Glomerular endothelial cell (primary cell): ENCODE measurements around the gene JUP. TPM values are rescaled to one million over a fixed set of nuclear protein-coding genes. Genes with fewer than 3 reads are reported as not detected.

Experiments
- DNase-seq: peaks from one replicate; pipeline ENCODE4 v3.0.0-alpha.2; 2011; ENCODE audit warnings: low read depth, low spot score; ENCODE audit errors: extremely low read depth
- total RNA-seq: library from RNA; depleted of rRNA; stranded (reverse); fragments of >200 nt; gene quantifications from 2 replicates; pipeline ENCODE4 v1.2.3, GENCODE V29; 2015

JUP gene
- total RNA-seq, 1 donor from 2014 or later: 764 TPM

DNA sequence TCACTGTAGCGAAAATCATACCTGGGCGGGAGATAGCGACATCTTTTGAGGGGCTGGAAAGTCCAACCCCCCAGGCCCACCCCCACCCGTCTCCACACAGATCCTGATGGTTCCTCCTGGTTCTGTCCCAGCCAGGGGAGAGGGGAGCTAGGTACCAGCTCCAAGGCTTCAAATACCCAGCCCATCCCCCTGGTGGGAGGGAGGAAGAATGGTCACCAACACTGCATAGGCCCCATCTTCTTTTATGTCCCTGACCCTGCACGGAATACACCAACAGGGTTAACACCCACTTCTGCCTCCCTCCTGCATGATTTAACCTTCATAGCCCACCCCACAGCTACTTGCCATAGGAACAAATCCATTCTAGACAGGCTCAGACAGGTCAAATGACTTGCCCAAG is 61.4 kb downstream of the JUP start:
- no peak for DNase-seq

DNA sequence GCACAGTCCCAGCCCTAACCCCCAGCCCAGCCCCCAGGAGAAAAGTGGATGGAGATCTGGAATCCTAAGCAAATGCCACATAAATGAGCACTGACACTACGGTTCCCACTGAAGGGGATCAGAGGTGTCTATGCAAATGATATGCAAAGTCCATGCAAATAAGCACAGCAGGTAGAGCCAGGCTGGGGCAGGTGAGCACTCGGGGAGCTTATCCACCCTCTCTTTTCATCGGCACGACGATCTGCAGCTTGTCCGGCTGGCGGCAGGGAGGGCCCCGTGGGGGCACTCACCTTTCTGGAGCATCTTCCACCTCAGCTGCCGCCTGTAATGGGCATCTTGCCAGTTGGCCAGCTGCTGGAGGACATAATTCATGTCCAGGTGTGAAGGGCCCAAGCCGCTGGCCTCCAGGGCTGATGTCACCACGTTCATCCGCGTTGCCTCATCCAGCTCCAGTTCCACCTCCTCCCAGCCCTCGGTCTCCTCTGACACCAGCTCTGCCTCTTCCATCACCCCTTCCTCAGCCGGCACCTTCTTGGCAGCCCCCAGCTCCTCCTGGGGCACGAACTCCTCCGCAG is 61.9 kb downstream of the JUP start:
- DNase-seq: no peak

DNA sequence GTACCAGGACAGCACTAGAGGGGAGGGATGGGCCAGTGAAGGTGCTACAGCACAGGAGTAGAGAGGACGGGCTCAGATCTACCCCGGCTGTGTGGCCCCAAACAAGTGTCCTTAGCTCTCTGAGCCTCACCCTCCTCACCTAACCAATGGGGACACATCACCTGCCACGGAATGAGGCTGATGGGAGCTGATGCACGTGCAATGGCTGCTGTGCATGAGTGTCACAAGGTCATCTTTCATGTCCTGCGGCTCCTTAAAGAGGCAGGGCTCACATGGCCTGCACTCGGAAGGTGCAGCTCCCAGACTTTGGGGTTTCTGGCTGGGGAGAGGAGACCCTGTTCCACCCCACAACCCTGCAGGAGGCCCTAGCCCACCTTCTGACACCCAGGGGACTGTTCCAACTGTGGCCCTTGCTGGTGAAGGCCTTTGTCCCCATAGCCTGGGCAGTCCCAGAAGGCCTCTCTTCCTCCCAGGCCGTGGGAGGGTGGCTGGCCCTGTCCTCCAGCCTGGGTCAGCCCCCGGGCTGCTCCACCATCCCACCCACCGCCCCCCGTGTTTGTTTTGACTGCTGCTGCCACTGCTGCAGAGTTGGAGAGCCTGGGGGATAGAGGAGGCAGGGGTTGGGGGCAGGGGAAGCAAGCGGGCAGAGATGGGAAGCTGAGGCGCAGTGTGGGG is 62.6 kb downstream of the JUP start:
- DNase-seq: no peak

DNA sequence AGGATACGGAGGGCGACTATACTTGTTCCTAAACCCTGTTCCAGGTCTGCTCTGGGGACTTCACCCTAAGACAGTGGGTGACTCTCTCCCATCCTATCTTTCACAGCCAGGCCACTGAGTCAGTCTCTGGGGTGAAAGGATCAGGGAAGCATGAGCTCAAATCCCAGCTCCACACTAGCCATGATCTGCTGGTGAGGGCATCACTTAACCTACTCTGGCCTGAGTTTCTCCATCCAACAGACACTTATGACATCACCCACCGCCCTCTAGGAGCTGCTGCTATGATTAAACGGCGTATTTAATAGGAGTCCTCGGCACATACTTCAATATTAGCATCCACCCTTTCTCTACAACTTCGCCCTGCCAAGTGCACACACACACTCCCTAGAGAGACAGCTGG is 64.3 kb downstream of the JUP start:
- DNase-seq: no peak

DNA sequence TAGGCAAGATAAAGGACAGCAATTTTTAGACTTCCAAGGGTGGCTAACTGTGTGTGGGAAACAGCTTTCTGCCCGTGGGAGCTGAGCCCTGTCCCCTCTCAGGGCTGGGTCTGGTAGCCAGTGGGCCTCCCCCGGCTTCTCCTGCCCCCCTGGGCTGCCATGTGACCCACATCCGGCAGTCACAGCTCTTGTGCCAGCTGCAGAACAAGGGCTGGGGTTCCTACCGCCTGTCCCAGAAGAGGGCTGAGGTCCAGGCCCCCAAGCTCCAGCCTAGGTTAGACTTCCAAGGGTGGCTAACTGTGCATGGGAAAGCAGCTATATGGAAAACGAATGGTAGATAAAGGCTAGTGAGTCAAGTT is 68.2 kb downstream of the JUP start:
- DNase-seq: no peak

DNA sequence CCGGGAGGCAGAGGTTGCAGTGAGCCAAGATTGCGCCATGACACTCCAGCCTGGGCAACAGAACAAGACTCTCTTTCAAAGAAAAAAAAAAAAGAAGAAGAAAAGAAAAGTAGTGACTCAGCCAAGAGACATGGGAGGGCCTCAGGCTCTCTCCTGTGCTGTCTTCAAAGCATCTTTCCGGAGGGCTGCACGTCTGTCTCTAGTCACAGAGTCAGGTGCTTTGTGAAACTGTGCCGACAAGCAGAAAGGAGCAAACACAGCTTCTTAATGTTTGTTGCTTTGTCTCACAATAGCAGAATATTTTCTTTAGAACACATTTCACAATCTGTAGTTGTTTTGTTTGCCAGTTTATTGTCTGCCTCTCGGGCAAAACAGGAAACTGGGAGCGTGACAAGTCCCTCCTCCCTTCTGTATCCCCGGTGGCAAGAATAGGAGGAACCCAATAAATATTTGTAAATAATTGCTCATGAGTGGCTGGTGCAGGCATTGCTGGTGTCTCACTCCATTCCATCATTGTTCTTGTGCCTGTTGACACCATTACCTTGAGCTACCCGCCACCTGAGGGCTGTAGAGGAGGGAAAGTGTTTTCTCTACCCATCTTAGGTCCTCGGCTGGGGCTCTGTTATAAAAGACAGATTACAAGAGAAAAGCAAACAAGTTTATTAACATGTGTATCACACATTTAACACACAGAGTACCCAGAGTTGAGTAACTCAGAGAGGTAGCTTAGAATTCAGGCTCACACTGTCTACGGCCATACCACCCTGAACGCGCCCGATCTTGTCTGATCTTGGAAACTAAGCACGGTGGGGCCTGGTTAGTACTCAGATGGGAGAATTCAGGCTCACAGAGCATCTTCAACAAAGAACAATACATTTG is 68.9 kb downstream of the JUP start:
- DNase-seq: no peak

DNA sequence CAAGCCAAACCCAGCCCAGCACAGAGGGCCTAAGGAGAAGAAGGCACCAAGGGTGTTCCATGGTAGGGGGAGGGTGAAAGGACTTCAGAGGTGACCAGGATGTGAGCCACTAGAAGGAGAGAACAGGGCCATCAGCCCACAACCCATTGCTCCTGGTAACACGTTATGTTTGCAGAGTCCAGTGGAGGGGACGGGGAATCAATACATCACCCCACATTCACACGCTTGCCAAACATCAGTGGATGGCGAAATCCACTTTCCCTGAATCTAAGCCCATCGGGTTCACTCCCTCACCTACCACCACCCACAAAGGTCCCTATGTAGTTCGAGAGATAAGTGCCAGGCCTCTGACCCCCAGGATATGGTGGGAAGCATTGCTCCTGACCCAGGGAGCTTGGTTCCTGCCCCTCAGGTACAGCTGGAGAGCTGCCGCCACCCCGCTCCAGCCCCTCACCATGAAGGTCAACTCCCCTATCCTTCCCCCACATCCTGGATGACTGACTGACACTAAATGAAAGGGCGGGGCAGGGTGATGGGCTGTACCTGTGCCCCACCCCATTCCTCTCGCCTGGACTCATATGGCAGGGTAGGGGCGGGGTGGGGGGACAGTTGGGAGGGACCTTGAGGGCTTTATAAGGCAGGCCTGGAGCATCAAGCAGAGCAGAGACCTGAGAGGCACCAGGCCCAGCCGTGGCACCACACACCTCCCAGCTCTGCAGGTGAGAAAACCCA is 74.7 kb downstream of the JUP start, which contains the start of gene GAST:
Gene GAST, plus strand, starts transcription at position 663 of the 732 bp plus-strand sequence. CDS start 3,106 bp downstream, outside the sequence.
- DNase-seq: no peak

DNA sequence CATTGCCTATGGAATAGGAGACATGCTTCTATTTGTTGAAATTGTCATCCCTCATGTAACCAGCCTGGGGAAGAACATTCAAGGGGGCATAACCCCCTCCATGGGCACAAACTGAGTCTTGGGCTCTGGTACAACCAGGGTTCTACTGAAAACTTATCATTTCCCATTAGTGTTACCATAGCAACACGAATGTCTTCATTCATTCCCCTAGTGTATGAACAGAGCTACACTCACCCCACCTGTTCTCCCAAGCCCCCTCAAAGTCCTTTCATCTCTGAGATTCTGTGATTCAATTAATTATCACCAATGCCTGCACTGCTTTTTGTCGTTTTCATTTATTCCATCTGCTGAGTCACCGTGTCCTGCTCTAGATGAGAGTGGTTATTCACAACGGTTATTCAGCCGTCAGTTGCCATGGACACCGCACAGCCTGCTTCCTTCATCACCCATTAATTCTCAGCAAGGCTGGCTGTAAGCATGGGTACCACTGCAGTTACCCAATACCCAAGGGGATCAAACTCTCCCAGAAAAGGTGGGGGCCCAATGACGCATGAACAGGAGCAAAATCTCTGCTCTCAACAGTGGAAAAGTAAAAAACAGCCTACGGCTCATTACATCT is 75.9 kb downstream of the JUP start:
- DNase-seq: no peak

DNA sequence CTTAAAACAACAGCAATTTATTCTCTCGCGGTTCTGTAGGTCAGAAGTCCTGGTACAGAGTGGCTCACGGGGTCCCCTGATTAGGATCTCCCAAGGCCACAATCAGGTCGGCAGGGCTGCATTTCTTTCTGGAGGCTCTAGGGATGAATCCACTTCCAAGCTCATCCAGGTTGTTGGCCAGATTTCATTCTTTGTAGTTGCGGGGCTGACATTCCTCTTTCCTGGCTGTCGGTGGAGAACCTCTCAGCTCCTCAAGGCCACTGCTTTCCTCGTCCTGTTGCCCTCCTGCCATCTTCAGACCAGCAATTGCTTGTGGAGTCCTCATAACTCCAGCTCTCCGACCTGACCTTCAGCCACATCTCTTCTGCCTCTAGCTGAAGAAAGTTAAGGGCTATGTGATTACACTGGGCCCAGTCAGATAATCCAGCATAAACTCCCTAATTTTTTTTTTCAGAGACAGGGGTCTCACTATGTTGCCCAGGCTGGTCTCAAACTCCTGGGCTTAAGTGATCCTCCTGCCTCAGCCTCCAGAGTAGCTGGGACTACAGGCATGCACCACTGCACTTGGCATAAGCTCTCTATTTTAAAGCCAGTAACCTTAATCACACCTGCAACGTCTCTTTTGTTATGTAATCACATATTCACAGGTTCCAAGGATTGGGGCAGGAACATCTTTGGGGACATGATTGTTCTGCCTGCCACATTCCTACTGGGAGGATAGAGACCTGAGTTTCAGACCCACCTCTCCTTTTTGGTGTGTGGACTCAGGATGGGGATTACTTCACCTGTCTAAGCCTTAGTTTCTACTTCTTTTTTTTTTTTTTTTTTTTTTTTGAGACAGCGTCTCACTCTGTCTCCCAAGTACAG is 78.5 kb downstream of the JUP start:
- no peak for DNase-seq

DNA sequence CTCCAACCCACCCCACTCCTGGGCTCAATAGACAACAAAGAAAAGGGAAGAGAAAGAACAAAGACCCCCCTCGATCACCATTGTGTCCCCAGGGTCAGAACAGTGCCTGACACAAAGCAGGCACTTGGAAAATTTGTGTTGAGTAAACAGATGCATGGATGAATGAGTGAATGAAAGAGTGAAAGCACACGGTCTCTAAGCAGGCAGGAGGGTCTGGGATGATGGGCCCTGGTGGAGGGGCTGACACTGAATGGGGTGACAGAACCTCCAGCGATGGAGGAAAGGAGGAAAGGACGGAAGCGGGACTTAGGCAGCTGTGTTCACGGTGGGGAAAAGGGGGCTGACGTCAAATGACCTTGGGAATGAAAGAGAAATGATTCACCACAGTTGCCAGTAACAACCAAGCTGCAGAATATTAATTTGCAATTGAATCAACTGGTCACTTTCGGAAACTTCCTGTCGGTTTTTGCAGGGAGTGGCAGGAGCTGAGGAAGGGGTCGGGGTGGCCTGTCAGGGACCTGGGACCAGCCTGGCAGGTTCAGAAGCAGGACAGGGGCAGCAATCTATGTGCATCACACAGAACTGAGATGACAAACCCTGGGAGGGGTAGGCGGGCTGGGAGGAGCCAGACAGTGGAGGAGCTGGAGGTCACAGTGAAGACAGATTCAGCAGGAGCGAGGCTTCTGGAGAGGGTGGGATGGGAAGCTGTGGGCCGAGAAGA is 81.1 kb downstream of the JUP start:
- no peak for DNase-seq

Other genes with a start within 250 kb of the JUP start
- gene KRT9, start 214.7 kb downstream of the JUP start, total RNA-seq: not detected in 2 replicates
- not detected in 2 replicates for gene KRT14, start 199.8 kb downstream of the JUP start, total RNA-seq
- not detected in 2 replicates for gene KRT16, start 173.9 kb downstream of the JUP start, total RNA-seq
- 2.7 TPM in 1 of 2 replicates, not detected in the other for gene KRT17, start 162.1 kb downstream of the JUP start, total RNA-seq
- gene EIF1, start 97.8 kb downstream of the JUP start, total RNA-seq: 229 and 367 TPM in 2 replicates
- gene GAST, start 74.4 kb downstream of the JUP start, total RNA-seq: not detected in 2 replicates
- 0.99 TPM in 1 of 2 replicates, not detected in the other for gene HAP1, start 52.1 kb downstream of the JUP start, total RNA-seq
- 63.0 and 85.1 TPM in 2 replicates for gene P3H4, start 25.2 kb upstream of the JUP start, total RNA-seq
- gene FKBP10, start 26.3 kb upstream of the JUP start, total RNA-seq: 230 and 241 TPM in 2 replicates
- gene NT5C3B, start 49.5 kb upstream of the JUP start, total RNA-seq: 52.7 and 69.1 TPM in 2 replicates
- not detected in 2 replicates for gene KLHL10, start 51.1 kb upstream of the JUP start, total RNA-seq
- 15.4 and 15.8 TPM in 2 replicates for gene KLHL11, start 78.7 kb upstream of the JUP start, total RNA-seq
- gene ACLY, start 132.2 kb upstream of the JUP start, total RNA-seq: 286 and 388 TPM in 2 replicates
- gene ODAD4, start 143.9 kb upstream of the JUP start, total RNA-seq: 0.15 and 0.58 TPM in 2 replicates
- 79.3 and 97.1 TPM in 2 replicates for gene CNP, start 180.1 kb upstream of the JUP start, total RNA-seq
- 76.2 and 77.3 TPM in 2 replicates for gene DNAJC7, start 230.7 kb upstream of the JUP start, total RNA-seq
- gene NKIRAS2, start 233.4 kb upstream of the JUP start, total RNA-seq: 90.9 and 95.7 TPM in 2 replicates